ENCODE measurements around the gene CCDC102A. TPM values are rescaled to one million over a fixed set of nuclear protein-coding genes. Genes with fewer than 3 reads are reported as not detected.

Gene CCDC102A
- total and polyA plus RNA-seq, 2 of the 13 experiments (the other 11 are each of a cell fraction or from before 2014, with no cell fraction given): 2.1 to 2.8 TPM

DNA sequence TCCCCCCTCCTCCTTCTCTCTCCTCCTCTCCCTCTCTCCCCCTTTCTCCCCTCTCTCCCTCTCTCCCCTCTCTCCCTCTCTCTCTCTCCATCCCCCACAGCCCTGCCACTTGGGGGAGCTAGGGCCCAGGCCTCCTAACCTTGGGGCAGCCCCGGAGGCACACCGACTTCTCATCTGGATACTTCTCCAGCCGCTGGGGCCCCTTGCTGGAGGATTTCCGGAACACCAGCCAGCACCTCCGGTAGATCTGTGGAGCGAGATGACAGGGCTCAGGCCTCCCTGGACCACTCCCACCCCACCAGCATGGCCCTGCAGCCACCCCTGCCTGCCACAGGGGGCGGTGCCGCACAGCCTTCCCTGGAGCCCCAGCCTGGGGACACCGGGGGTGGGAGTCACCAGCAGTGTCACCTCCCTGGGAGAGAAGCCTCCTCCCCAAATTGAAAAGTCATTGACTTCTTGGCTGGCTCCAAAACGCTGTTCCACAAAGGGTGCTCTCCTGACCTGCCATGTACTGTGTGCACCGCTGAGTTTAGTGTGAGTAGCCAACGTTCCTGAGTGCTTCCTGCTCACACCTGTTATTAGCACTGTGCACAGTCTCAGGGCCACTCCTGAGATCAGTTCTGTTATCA lies 60.5 kb downstream of the CCDC102A start (continued):
- TF ChIP-seq ZNF230 (CRISPR knock-in tag; IDR thresholded peaks at IDR 0.05) (no peak), ZNF710 (CRISPR knock-in tag; IDR thresholded peaks at IDR 0.05; ENCODE audit: borderline replicate concordance) (peak; percentile 56; the same call in 1 of the 2 replicates), MTF2 (CRISPR knock-in tag; IDR thresholded peaks at IDR 0.05; ENCODE audit: borderline replicate concordance) (no peak), PRDM10 (CRISPR knock-in tag; IDR thresholded peaks at IDR 0.05; ENCODE audit: low read depth) (0 out of 2 replicates have a peak, but pooled peaks have one; percentile 31), SPEN (CRISPR knock-in tag; IDR thresholded peaks at IDR 0.05; ENCODE audit: low read depth) (0 out of 2 replicates have a peak, but pooled peaks have one; percentile 19), GPN1 (CRISPR knock-in tag; IDR thresholded peaks at IDR 0.05; ENCODE audit: borderline replicate concordance) (no peak), MXI1 (IDR thresholded peaks at IDR 0.05; ENCODE audit: borderline replicate concordance, low read depth, low read length) (peak; percentile 69; the same call in 1 of the 3 replicates), ZNF234 (CRISPR knock-in tag; conservative IDR thresholded peaks at IDR 0.05) (no peak), ZBTB1 (CRISPR knock-in tag; IDR thresholded peaks at IDR 0.05; ENCODE audit: borderline replicate concordance) (no peak), MED8 (CRISPR knock-in tag; IDR thresholded peaks at IDR 0.05; ENCODE audit: insufficient replicate concordance) (no peak), SAP130 (CRISPR knock-in tag; IDR thresholded peaks at IDR 0.05; ENCODE audit: low read depth) (peak; percentile 43; the same call in 1 of the 2 replicates), ZNF558 (CRISPR knock-in tag; IDR thresholded peaks at IDR 0.05; ENCODE audit: borderline replicate concordance) (no peak), SKIL (CRISPR knock-in tag; IDR thresholded peaks at IDR 0.05; ENCODE audit: borderline replicate concordance) (0 out of 2 replicates have a peak, but pooled peaks have one; percentile 18), PTBP1 (IDR thresholded peaks at IDR 0.05; ENCODE audit: low read depth, low read length, poor library complexity, severe bottlenecking) (no peak), KLF6 (CRISPR knock-in tag; IDR thresholded peaks at IDR 0.05) (no peak), ZNF24 (IDR thresholded peaks at IDR 0.05) (no peak), MAFG (CRISPR knock-in tag; IDR thresholded peaks at IDR 0.05) (no peak), ZNF225 (CRISPR knock-in tag; IDR thresholded peaks at IDR 0.05) (no peak), TARDBP (CRISPR knock-in tag; IDR thresholded peaks at IDR 0.05) (peak; percentile 50; the same call in 1 of the 2 replicates)
- TF ChIP-seq, protein P1, sequence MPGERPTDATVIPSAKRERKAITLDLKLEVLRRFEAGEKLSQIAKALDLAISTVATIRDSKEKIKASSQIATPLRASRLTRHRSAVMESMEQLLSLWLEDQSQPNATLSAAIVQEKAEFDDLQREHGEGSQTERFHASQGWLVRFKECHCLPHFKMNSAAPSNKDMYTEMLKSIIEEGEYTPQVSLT (CRISPR knock-in tag; IDR thresholded peaks at IDR 0.05; ENCODE audit: borderline replicate concordance, low read depth): no peak

Data from HepG2 (cell line).